H1 (cell line): Measurements from ENCODE around the gene LMO2. TPM values are rescaled to one million over a fixed set of nuclear protein-coding genes. Genes with fewer than 3 reads are reported as not detected.

Experiments used
- CTCF ChIA-PET: fragments of 300-600 bp; sonication (Branson Sonifier 250); formaldehyde crosslinking; loops from one replicate; lab custom pipeline; 2021; ENCODE audit not compliant: partially characterized antibody; lab: Charles Lee
- POLR2A ChIA-PET: fragments of 300-600 bp; sonication (Branson Sonifier 250); formaldehyde crosslinking; loops from one replicate; lab custom pipeline; 2021; ENCODE audit warnings: inconsistent platforms; ENCODE audit not compliant: partially characterized antibody; lab: Charles Lee
- DNase-seq, 2 experiments: peaks; one replicate each; pipeline versions ENCODE4 v3.0.0 to v3.0.0-alpha.2; 2010 to 2022; ENCODE audit warnings: low spot score in 2 of 2, low read depth in 1 of 2, mixed read lengths in 1 of 2
- FAIRE-seq: peaks from 2 replicates; lab custom pipeline; 2011; peaks lifted over from hg19 to GRCh38; lab: Jason Lieb, UNC
- H2AFZ ChIP-seq: 2 replicates; pipeline ENCODE4 v1.8.1; 2012; ENCODE audit warnings: low read length, inconsistent platforms
- H2AK5ac ChIP-seq: 2 replicates; pipeline ENCODE4 v1.6.1; 2013; ENCODE audit warnings: low read depth, low read length
- H2BK120ac ChIP-seq: replicated peaks from 2 replicates; pipeline ENCODE3; 2013; ENCODE audit warnings: low read depth, low read length, inconsistent platforms
- H2BK12ac ChIP-seq: 2 replicates; pipeline ENCODE4 v1.6.1; 2013; ENCODE audit warnings: low read depth, low read length
- H2BK15ac ChIP-seq: 2 replicates; pipeline ENCODE4 v1.6.1; 2013; ENCODE audit warnings: low read length
- H2BK20ac ChIP-seq: 2 replicates; pipeline ENCODE4 v1.6.1; 2013; ENCODE audit warnings: low read length
- H2BK5ac ChIP-seq: 2 replicates; pipeline ENCODE4 v1.6.1; 2013; ENCODE audit warnings: low read depth, low read length
- H3K14ac ChIP-seq: 2 replicates; pipeline ENCODE4 v1.6.1; 2013; ENCODE audit warnings: inconsistent platforms; ENCODE audit not compliant: insufficient read length
- H3K18ac ChIP-seq: 2 replicates; pipeline ENCODE4 v1.6.1; 2013; ENCODE audit warnings: low read length; ENCODE audit errors: extremely low read depth
- H3K23ac ChIP-seq: 2 replicates; pipeline ENCODE4 v1.6.1; 2013; ENCODE audit warnings: inconsistent platforms; ENCODE audit not compliant: insufficient read length
- H3K23me2 ChIP-seq: 2 replicates; pipeline ENCODE4 v1.6.1; 2013; ENCODE audit warnings: low read depth, low read length
- H3K27ac ChIP-seq: 2 replicates; pipeline ENCODE4 v1.6.1; 2011; ENCODE audit warnings: low read depth, low read length, inconsistent platforms
- H3K27me3 ChIP-seq, 4 experiments: replicated peaks in 1 of 4; 1 replicate in 1 of 4; 2 replicates in 3 of 4; pipeline versions ENCODE4 v1.6.1 to v1.8.1; 2011 to 2013; ENCODE audit warnings: low read length in 3 of 4, mild to moderate bottlenecking in 3 of 4, inconsistent platforms in 2 of 4, mixed read lengths in 2 of 4, moderate library complexity in 1 of 4; ENCODE audit not compliant: control insufficient read depth in 3 of 4, insufficient read depth in 3 of 4; ENCODE audit errors: extremely low read depth in 1 of 4
- H3K36me3 ChIP-seq, 4 experiments: 2 replicates each; pipeline versions ENCODE4 v1.6.1 to v1.8.1; 2011 to 2013; ENCODE audit warnings: mild to moderate bottlenecking in 4 of 4, low read length in 3 of 4, moderate library complexity in 2 of 4, control low read depth in 1 of 4, inconsistent platforms in 1 of 4; ENCODE audit not compliant: insufficient read depth in 4 of 4, control insufficient read depth in 2 of 4
- H3K4ac ChIP-seq: replicated peaks from 2 replicates; pipeline ENCODE3; 2013; ENCODE audit warnings: low read length, low read depth, mixed read lengths, inconsistent platforms; ENCODE audit not compliant: insufficient read length
- H3K4me1 ChIP-seq, 4 experiments: replicated peaks in 1 of 4; 1 replicate in 1 of 4; 2 replicates in 3 of 4; pipeline versions ENCODE4 v1.6.1 to v1.8.1; 2011 to 2013; ENCODE audit warnings: low read length in 3 of 4, inconsistent platforms in 2 of 4, mixed read lengths in 1 of 4; ENCODE audit not compliant: insufficient read depth in 4 of 4, control insufficient read depth in 3 of 4
- H3K4me2 ChIP-seq, 2 experiments: 2 replicates each; pipeline versions ENCODE4 v1.6.1 to v1.8.1; 2011 to 2013; ENCODE audit warnings: low read depth in 2 of 2, low read length in 2 of 2, control low read depth in 1 of 2, inconsistent platforms in 1 of 2, mild to moderate bottlenecking in 1 of 2; ENCODE audit not compliant: insufficient read depth in 1 of 2
- H3K4me3 ChIP-seq, 4 experiments: fragments of 200-600, 300-600 bp in 1 of 4; sonication (generic), shearing (Covaris generic), sonication (Bioruptor Twin) in 1 of 4; 2 replicates each; pipeline versions ENCODE4 v1.5.1 to v1.8.1; 2011 to 2016; ENCODE audit warnings: low read length in 4 of 4, low read depth in 3 of 4, control low read depth in 2 of 4, inconsistent platforms in 2 of 4, mild to moderate bottlenecking in 2 of 4, mixed read lengths in 1 of 4, moderate library complexity in 1 of 4; ENCODE audit not compliant: insufficient read depth in 2 of 4; ENCODE audit errors: extremely low read depth in 1 of 4
- H3K56ac ChIP-seq: replicated peaks from 2 replicates; pipeline ENCODE3; 2013; ENCODE audit warnings: low read depth, mild to moderate bottlenecking, mixed read lengths, low read length, inconsistent platforms; ENCODE audit not compliant: insufficient read length
- H3K79me1 ChIP-seq: 2 replicates; pipeline ENCODE4 v1.6.1; 2013; ENCODE audit warnings: low read depth, low read length, control low read depth
- H3K79me2 ChIP-seq, 2 experiments: 2 replicates each; pipeline versions ENCODE4 v1.6.1 to v1.8.1; 2012 to 2013; ENCODE audit warnings: low read length in 2 of 2, mild to moderate bottlenecking in 2 of 2, inconsistent platforms in 1 of 2; ENCODE audit not compliant: insufficient read depth in 2 of 2, control insufficient read depth in 1 of 2
- H3K9ac ChIP-seq, 4 experiments: replicated peaks in 1 of 4; 1 replicate in 1 of 4; 2 replicates in 3 of 4; pipeline versions ENCODE4 v1.6.1 to v1.8.1; 2011 to 2013; ENCODE audit warnings: low read depth in 3 of 4, low read length in 3 of 4, control low read depth in 2 of 4, mild to moderate bottlenecking in 2 of 4, moderate library complexity in 2 of 4, inconsistent platforms in 1 of 4; ENCODE audit errors: extremely low read depth in 1 of 4
- H3K9me3 ChIP-seq, 2 experiments: 2 replicates each; pipeline versions ENCODE4 v1.6.1 to v1.8.1; 2012 to 2013; ENCODE audit warnings: mild to moderate bottlenecking in 2 of 2, moderate library complexity in 2 of 2, control low read depth in 1 of 2, inconsistent platforms in 1 of 2, low read depth in 1 of 2, low read length in 1 of 2, mixed read lengths in 1 of 2; ENCODE audit not compliant: insufficient read depth in 2 of 2
- H4K20me1 ChIP-seq, 2 experiments: replicated peaks in 1 of 2; 2 replicates each; pipeline versions ENCODE3 to v1.8.1; 2011 to 2013; ENCODE audit warnings: inconsistent platforms in 2 of 2, low read length in 2 of 2, mild to moderate bottlenecking in 1 of 2; ENCODE audit not compliant: insufficient read depth in 2 of 2, control insufficient read depth in 1 of 2
- H4K5ac ChIP-seq: 2 replicates; pipeline ENCODE4 v1.6.1; 2013; ENCODE audit warnings: low read length, low read depth, mixed read lengths, inconsistent platforms; ENCODE audit not compliant: insufficient read length
- H4K8ac ChIP-seq: 2 replicates; pipeline ENCODE4 v1.8.0; 2013; ENCODE audit warnings: mild to moderate bottlenecking, moderate library complexity, low read length, inconsistent platforms; ENCODE audit not compliant: insufficient read depth; ENCODE audit errors: extremely low read depth
- H4K91ac ChIP-seq: replicated peaks from 2 replicates; pipeline ENCODE3; 2013; ENCODE audit warnings: low read length, mixed read lengths, inconsistent platforms; ENCODE audit not compliant: insufficient read length
- CREB1 ChIP-seq: IDR thresholded peaks from 2 replicates; pipeline ENCODE4 v1.6.1; 2012; ENCODE audit warnings: inconsistent platforms
- FOSL1 ChIP-seq: IDR thresholded peaks from 2 replicates; pipeline ENCODE4 v1.6.1; 2011; ENCODE audit warnings: mild to moderate bottlenecking, low read depth, low read length, moderate library complexity; ENCODE audit not compliant: insufficient read depth
- JUN ChIP-seq: IDR thresholded peaks from 2 replicates; pipeline ENCODE4 v1.6.1; 2011; ENCODE audit warnings: low read depth, mild to moderate bottlenecking, improper control_type of control experiment, low read length
- KDM5A ChIP-seq: fragments of 200-600 bp; IDR thresholded peaks from 2 replicates; pipeline ENCODE4 v1.7.1; 2012; ENCODE audit warnings: mild to moderate bottlenecking, low read length, inconsistent platforms, mixed read lengths
- PHF8 ChIP-seq: fragments of 200-600 bp; sonication (generic); conservative IDR thresholded peaks from 2 replicates; pipeline ENCODE4 v1.7.1; 2012; ENCODE audit warnings: low read depth, mild to moderate bottlenecking, inconsistent platforms, low read length, moderate library complexity
- RAD21 ChIP-seq, 2 experiments: IDR thresholded peaks in 1 of 2; conservative IDR thresholded peaks in 1 of 2; 2 replicates each; pipeline ENCODE4 v1.6.1; 2011; ENCODE audit warnings: low read depth in 2 of 2, low read length in 2 of 2, improper control_type of control experiment in 1 of 2, inconsistent platforms in 1 of 2, mild to moderate bottlenecking in 1 of 2, moderate library complexity in 1 of 2
- RNF2 ChIP-seq: fragments of 200-900, 300-1000 bp; sonication (generic); IDR thresholded peaks from 2 replicates; pipeline ENCODE4 v1.7.1; 2016; ENCODE audit warnings: borderline replicate concordance, low read depth, mild to moderate bottlenecking, antibody characterized with exemption, low read length; ENCODE audit not compliant: poor library complexity, severe bottlenecking; ENCODE audit errors: missing control alignments
- RXRA ChIP-seq: IDR thresholded peaks from 2 replicates; pipeline ENCODE4 v1.6.1; 2011; ENCODE audit warnings: low read depth, mild to moderate bottlenecking, low read length, moderate library complexity; ENCODE audit not compliant: insufficient read depth
- SP4 ChIP-seq: IDR thresholded peaks from 2 replicates; pipeline ENCODE4 v1.6.1; 2012; ENCODE audit warnings: low read length, inconsistent platforms
- TAF7 ChIP-seq: optimal IDR thresholded peaks from 2 replicates; pipeline ENCODE3; 2011; ENCODE audit warnings: low read depth, mild to moderate bottlenecking, inconsistent platforms, low read length, moderate library complexity, borderline replicate concordance
- WGBS, 2 experiments: shearing (Covaris generic) in 1 of 2; methylation state at CpG; one replicate each; pipeline versions ENCODE4 v1.1.6 to v1.1.7; 2013 to 2015; ENCODE audit warnings: low lambda C conversion rate in 2 of 2, mixed read lengths in 2 of 2, inconsistent platforms in 1 of 2, low coverage in 1 of 2, missing lambda C conversion rate in 1 of 2; ENCODE audit not compliant: insufficient replicate concordance in 2 of 2, insufficient coverage in 1 of 2, insufficient read length in 1 of 2; ENCODE audit errors: extremely low coverage in 1 of 2, missing lambda C conversion rate in 1 of 2; 5-methylcytosine and 5-hydroxymethylcytosine counted together
- polyA plus RNA-seq, 7 experiments: library from polyadenylated mRNA; depleted of rRNA in 3 of 7; stranded (reverse) in 5 of 7; unstranded in 2 of 7; fragments of >200 nt in 5 of 7; fragments of 200-250 nt in 2 of 7; gene quantifications; 1 replicate in 5 of 7; 2 replicates in 1 of 7; 4 replicates in 1 of 7; pipeline versions ENCODE4 v1.2.1 to v1.2.3, GENCODE V29; 2011 to 2013; ENCODE audit warnings: missing spikeins in 2 of 7, mixed read lengths in 2 of 7
- total RNA-seq: library from RNA; stranded (reverse); fragmentation: NEBNext Ultra II Directional; extraction: Animal tissue kit (Norgen Biotek cat#: 25700); gene quantifications from 2 replicates; pipeline ENCODE4 v1.2.1, GENCODE V29; 2021
- TF ChIP-seq, protein P1 (sequence below): IDR thresholded peaks from 2 replicates; pipeline ENCODE4 v1.6.1; 2012; ENCODE audit warnings: low read length, inconsistent platforms
- TF ChIP-seq, protein P2 (sequence below): IDR thresholded peaks from 2 replicates; pipeline ENCODE4 v1.6.1; 2012; ENCODE audit warnings: inconsistent platforms

LMO2 gene
- total and polyA plus RNA-seq, 2 of the 8 experiments (the other 6 are each of a cell fraction or from before 2014, with no cell fraction given): 1.6 to 2.7 TPM

DNA sequence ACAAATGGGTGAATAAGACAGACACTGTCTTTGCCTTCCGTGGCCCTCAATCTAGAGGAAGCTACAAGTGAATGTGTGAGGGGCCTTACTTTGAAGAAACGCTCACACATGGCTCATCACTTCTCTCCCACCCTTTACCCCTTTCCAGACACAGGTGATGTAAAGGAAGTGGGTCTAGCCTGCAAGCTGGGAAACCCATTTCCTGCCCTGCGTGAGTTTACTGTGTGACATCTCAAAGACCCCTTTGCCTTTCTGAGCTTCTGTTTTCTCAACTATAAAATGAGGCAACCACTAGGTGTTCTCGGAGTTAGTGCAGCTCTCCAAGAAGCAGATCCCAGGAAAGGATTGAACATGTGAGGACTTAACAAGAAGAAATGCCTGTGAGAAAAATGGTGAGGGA, 43.1 kb upstream of the LMO2 start:
- CTCF ChIA-PET: interaction anchor here (0.7 to 2.9 kb wide), 10 partner anchors 22 to 255 kb away, joined by 3 to 7 read pairs (median 4); no protein-coding TSS in a partner anchor
- FAIRE-seq: no peak
- no peaks in the 10 kb centered on the region for H3K9me3 ChIP-seq
- no peak for TF ChIP-seq JUN
- no peak for TF ChIP-seq RXRA
- no peak for TF ChIP-seq CREB1
- no peak for TF ChIP-seq KDM5A
- no peak for TF ChIP-seq TAF7
- no peak for TF ChIP-seq SP4
- TF ChIP-seq, protein P1, sequence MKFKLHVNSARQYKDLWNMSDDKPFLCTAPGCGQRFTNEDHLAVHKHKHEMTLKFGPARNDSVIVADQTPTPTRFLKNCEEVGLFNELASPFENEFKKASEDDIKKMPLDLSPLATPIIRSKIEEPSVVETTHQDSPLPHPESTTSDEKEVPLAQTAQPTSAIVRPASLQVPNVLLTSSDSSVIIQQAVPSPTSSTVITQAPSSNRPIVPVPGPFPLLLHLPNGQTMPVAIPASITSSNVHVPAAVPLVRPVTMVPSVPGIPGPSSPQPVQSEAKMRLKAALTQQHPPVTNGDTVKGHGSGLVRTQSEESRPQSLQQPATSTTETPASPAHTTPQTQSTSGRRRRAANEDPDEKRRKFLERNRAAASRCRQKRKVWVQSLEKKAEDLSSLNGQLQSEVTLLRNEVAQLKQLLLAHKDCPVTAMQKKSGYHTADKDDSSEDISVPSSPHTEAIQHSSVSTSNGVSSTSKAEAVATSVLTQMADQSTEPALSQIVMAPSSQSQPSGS: no peak
- TF ChIP-seq FOSL1: no peak
- TF ChIP-seq RNF2: no peak
- TF ChIP-seq, protein P2, sequence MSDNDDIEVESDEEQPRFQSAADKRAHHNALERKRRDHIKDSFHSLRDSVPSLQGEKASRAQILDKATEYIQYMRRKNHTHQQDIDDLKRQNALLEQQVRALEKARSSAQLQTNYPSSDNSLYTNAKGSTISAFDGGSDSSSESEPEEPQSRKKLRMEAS: no peak
- TF ChIP-seq PHF8: no peak
- TF ChIP-seq RAD21 (IDR thresholded peaks at IDR 0.05 in 1 of 2, conservative IDR thresholded peaks at IDR 0.05 in 1 of 2; ENCODE audit: low read depth in 2 of 2, low read length in 2 of 2): no peak

More for the DNA sequence above, 43.1 kb upstream of the LMO2 start:
- Histone ChIP-seq H2BK12ac (no peak overlapping the region), H4K5ac (no peak overlapping the region), H3K27ac (no peak overlapping the region), H3K23me2 (no peaks in the 10 kb centered on the region), H2AK5ac (no peak overlapping the region), H2BK15ac (no peak overlapping the region), H3K56ac (no peak overlapping the region), H3K4me3 (no peak overlapping the region), H2BK5ac (no peak overlapping the region), H3K4me2 (no peak overlapping the region), H3K36me3 (no peaks in the 10 kb centered on the region), H3K23ac (no peak overlapping the region), H3K79me2 (no peaks in the 10 kb centered on the region), H3K79me1 (no peaks in the 10 kb centered on the region), H2BK20ac (no peak overlapping the region), H3K27me3 (no peaks in the 10 kb centered on the region), H2BK120ac (no peak overlapping the region), H3K14ac (no peak overlapping the region), H4K8ac (no peak overlapping the region), H2AFZ (no peak overlapping the region), H3K4ac (no peak overlapping the region), H4K20me1 (no peaks in the 10 kb centered on the region), H3K9ac (no peak overlapping the region), H4K91ac (no peak overlapping the region), H3K18ac (no peak overlapping the region), H3K4me1 (peaks cover 0 to 9% (median 4%) of the 10 kb centered on the region in 4 experiments; a peak in 2 of 7 replicates)
- 89% methylated on average over 4 of the region's 4 CpGs; no CpG with 5 or more reads in 1 of the 2 experiments for WGBS, 2 experiments
- no peak for DNase-seq
- POLR2A ChIA-PET: no interaction called here
